Right renal pelvis (tissue), 4 donors: ENCODE data around the gene WASHC2A. TPM values are rescaled to one million over a fixed set of nuclear protein-coding genes. Genes with fewer than 3 reads are reported as not detected.
A peak's percentile ranks its signal among the peaks of the same experiment; 100 is the strongest.
"Not testable (repeated sequence)": the region's sequence is repeated elsewhere in the genome, so short reads cannot be mapped to it uniquely, and the experiment has no call there.

ENCODE experiments used
- DNase-seq, 4 donors: peaks; one replicate each; pipeline ENCODE4 v3.0.0-alpha.2; 2013; ENCODE audit warnings: low read depth in 4 of 4, low spot score in 3 of 4, missing footprints in 1 of 4
- polyA plus RNA-seq, 4 donors: library from polyadenylated mRNA; unstranded; fragments of 120-200 nt; gene quantifications; one replicate each; pipeline ENCODE4 v1.2.1, GENCODE V29; 2013; ENCODE audit not compliant: insufficient read length in 4 of 4

Gene WASHC2A
- polyA plus RNA-seq, 4 donors: 55.7 to 79.0 (median 76.5) TPM

GRCh38 chr10:50145575-50145974 lies 77.8 kb downstream of the WASHC2A start:
- not testable (repeated sequence) for DNase-seq

DNA sequence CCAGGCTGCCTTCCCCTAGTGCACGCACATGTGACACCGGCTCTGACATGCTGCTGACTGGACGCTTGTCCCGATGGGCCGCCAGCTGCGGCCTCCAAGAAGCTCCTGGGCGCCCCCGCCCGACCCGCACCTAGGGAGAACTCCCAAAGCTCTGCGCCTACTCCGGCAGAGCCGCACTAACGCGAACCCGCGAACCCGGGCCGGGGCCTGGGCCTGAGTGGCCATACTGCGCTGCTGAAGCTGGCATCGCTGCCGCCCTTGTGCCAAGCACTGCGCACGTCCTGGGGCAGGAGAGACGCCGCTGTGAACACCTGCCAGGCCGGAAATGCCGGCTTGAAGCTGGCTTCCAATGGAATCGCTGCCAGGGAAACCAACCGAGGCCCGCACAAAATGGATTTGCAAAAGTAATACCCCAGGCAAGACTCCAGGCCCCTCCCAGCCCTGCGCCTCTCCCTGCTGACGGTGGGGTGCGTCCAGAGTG lies 85.1 kb downstream of the WASHC2A start:
- DNase-seq: peak in 1 of 4 donors; percentile 5

GRCh38 chr10:50157868-50158267 lies 90.1 kb downstream of the WASHC2A start:
- DNase-seq: not testable (repeated sequence)

- not testable (repeated sequence) for DNase-seq
Measured at GRCh38 chr10:50159856-50160255, 92.1 kb downstream of the WASHC2A start.

DNA sequence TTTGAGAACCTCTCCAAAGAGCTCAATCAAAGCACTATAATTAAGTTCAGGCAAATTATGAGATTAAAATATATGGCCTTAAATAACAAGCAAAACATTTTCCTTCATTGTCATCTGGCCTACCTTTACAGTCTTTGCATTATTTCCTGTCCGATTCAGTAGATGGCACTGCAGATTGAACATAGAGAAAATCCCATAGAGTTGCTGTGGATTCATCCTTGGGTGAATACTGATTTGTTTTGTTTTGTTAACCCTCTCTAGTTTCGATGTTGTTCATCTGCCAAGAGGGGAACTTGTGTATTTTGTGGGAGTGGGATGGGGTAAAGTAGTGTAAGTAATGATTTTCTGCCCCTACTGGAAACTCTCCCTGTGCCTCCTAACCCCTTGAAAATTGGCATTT lies 97.3 kb downstream of the WASHC2A start:
- not testable (repeated sequence) for DNase-seq

- not testable (repeated sequence) for DNase-seq
Measured at GRCh38 chr10:50167833-50168232, 100.1 kb downstream of the WASHC2A start.

GRCh38 chr10:50169506-50169905 lies 101.8 kb downstream of the WASHC2A start:
- DNase-seq: not testable (repeated sequence)

DNA sequence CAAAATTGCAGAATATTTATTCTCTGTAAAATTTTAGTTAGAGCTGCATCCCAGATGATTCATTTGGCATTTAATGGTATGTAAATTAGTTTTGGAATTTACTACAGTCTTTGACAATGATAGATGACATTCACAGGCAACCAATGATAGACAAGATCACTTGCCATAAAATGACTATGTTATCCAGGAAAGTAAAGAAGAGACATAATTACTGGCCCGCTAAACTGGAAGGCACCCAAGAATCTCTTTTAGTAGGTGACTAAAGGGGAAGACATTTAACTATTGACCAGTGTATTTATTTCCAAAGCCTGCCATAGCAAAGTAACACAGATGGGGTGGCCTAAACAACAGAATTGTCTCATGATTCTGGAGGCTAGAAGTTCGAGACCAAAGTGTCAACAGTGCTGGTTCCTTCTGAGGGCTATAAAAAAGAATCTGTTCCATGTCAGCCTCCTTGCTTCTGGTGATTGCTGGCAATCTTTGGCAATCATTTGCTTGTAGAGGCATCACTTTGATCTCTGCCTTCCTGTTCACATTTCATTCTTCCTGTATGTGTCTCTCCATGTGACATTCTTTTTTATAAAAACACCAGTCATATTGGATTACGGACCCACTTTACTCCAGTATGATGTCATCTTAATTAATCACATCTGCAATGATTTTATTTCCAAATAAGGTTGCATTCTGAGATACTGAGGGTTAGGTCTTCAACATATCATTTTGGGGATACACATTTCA lies 107.2 kb downstream of the WASHC2A start:
- not testable (repeated sequence) for DNase-seq

Other genes starting within 250 kb of the WASHC2A start
- gene PARG, start 125.9 kb upstream of the WASHC2A start, polyA plus RNA-seq: 10 to 100 TPM; 34.7 to 37.7 (median 35.8) TPM
- gene TIMM23B, start 125.9 kb upstream of the WASHC2A start, polyA plus RNA-seq: 10 to 100 TPM; 10.7 to 13.6 (median 12.2) TPM
- 10 to 100 TPM; 11.5 to 26.7 (median 14.8) TPM for gene AGAP6, start 79.5 kb upstream of the WASHC2A start, polyA plus RNA-seq
- gene ASAH2, start 183.6 kb downstream of the WASHC2A start, polyA plus RNA-seq: 1 to 10 TPM; 1.3 to 2.6 (median 2.4) TPM